HEK293 (cell line): ENCODE measurements around the gene CFAP119.
A peak's percentile ranks its signal among the peaks of the same experiment; 100 is the strongest.

ENCODE experiments used
- ELK4 ChIP-seq: IDR thresholded peaks from 2 replicates; pipeline ENCODE4 v1.6.1; 2011; ENCODE audit warnings: mild to moderate bottlenecking, low read depth, low read length, borderline replicate concordance
- HOXC10 ChIP-seq: sonication (generic); formaldehyde crosslinking; IDR thresholded peaks from 2 replicates; pipeline ENCODE4 v1.8.1; 2023; ENCODE audit warnings: mild to moderate bottlenecking, missing genetic modification reagents
- INSM2 ChIP-seq: fragments of 450-650 bp; formaldehyde crosslinking; IDR thresholded peaks from 2 replicates; pipeline ENCODE4 v1.5.1; 2016; ENCODE audit warnings: missing biosample characterization, missing genetic modification characterization
- KLF7 ChIP-seq: fragments of 450-650 bp; formaldehyde crosslinking; IDR thresholded peaks from 2 replicates; pipeline ENCODE4 v1.5.1; 2016; ENCODE audit warnings: missing biosample characterization, missing genetic modification characterization, borderline replicate concordance
- MYNN ChIP-seq: fragments of 450-650 bp; formaldehyde crosslinking; IDR thresholded peaks from 2 replicates; pipeline ENCODE4 v1.5.1; 2016; ENCODE audit warnings: missing biosample characterization, missing genetic modification characterization, borderline replicate concordance
- PRDM10 ChIP-seq: fragments of 450-650 bp; formaldehyde crosslinking; IDR thresholded peaks from 2 replicates; pipeline ENCODE4 v1.5.1; 2016; ENCODE audit warnings: missing biosample characterization, missing genetic modification characterization
- SP7 ChIP-seq: fragments of 450-650 bp; formaldehyde crosslinking; IDR thresholded peaks from 2 replicates; pipeline ENCODE4 v1.5.1; 2016; ENCODE audit warnings: missing biosample characterization, missing genetic modification characterization
- WT1 ChIP-seq: fragments of 450-650 bp; formaldehyde crosslinking; IDR thresholded peaks from 2 replicates; pipeline ENCODE4 v1.5.1; 2016; ENCODE audit warnings: missing biosample characterization, missing genetic modification characterization
- YY1 ChIP-seq: fragments of 450-650 bp; formaldehyde crosslinking; IDR thresholded peaks from 2 replicates; pipeline ENCODE4 v1.5.1; 2018; ENCODE audit warnings: missing biosample characterization, missing genetic modification characterization
- ZBTB26 ChIP-seq: fragments of 450-650 bp; formaldehyde crosslinking; optimal IDR thresholded peaks from 2 replicates; pipeline ENCODE3; 2016; ENCODE audit warnings: missing biosample characterization, mild to moderate bottlenecking, missing genetic modification characterization
- ZFHX2 ChIP-seq: fragments of 450-650 bp; formaldehyde crosslinking; conservative IDR thresholded peaks from 2 replicates; pipeline ENCODE4 v1.5.1; 2016; ENCODE audit warnings: missing biosample characterization, missing genetic modification characterization
- ZNF16 ChIP-seq: fragments of 450-650 bp; formaldehyde crosslinking; IDR thresholded peaks from 2 replicates; pipeline ENCODE4 v1.5.1; 2016; ENCODE audit warnings: low read depth, missing biosample characterization, missing genetic modification characterization
- ZNF175 ChIP-seq: fragments of 450-650 bp; formaldehyde crosslinking; IDR thresholded peaks from 2 replicates; pipeline ENCODE4 v1.5.1; 2016; ENCODE audit warnings: missing biosample characterization, missing genetic modification characterization
- ZNF214 ChIP-seq: fragments of 450-650 bp; formaldehyde crosslinking; IDR thresholded peaks from 2 replicates; pipeline ENCODE4 v1.5.1; 2017; ENCODE audit warnings: missing biosample characterization, mild to moderate bottlenecking, missing genetic modification characterization, borderline replicate concordance
- ZNF335 ChIP-seq: fragments of 450-650 bp; formaldehyde crosslinking; conservative IDR thresholded peaks from 2 replicates; pipeline ENCODE4 v1.5.1; 2016; ENCODE audit warnings: missing biosample characterization, missing genetic modification characterization
- ZNF354C ChIP-seq: fragments of 450-650 bp; formaldehyde crosslinking; IDR thresholded peaks from 2 replicates; pipeline ENCODE4 v1.5.1; 2016; ENCODE audit warnings: missing biosample characterization, missing genetic modification characterization, low read depth, borderline replicate concordance
- ZNF394 ChIP-seq: fragments of 450-650 bp; formaldehyde crosslinking; IDR thresholded peaks from 2 replicates; pipeline ENCODE4 v1.5.1; 2016; ENCODE audit warnings: missing biosample characterization, missing genetic modification characterization, mild to moderate bottlenecking, moderate library complexity, borderline replicate concordance
- ZNF501 ChIP-seq: fragments of 450-650 bp; formaldehyde crosslinking; IDR thresholded peaks from 2 replicates; pipeline ENCODE4 v1.5.1; 2016; ENCODE audit warnings: missing biosample characterization, missing genetic modification characterization
- ZNF514 ChIP-seq: fragments of 450-650 bp; formaldehyde crosslinking; IDR thresholded peaks from 2 replicates; pipeline ENCODE4 v1.5.1; 2016; ENCODE audit warnings: missing biosample characterization, missing genetic modification characterization
- ZNF530 ChIP-seq: fragments of 450-650 bp; formaldehyde crosslinking; IDR thresholded peaks from 2 replicates; pipeline ENCODE4 v1.5.1; 2016; ENCODE audit warnings: low read depth, missing biosample characterization, missing genetic modification characterization
- ZNF548 ChIP-seq: fragments of 450-650 bp; formaldehyde crosslinking; IDR thresholded peaks from 2 replicates; pipeline ENCODE4 v1.5.1; 2016; ENCODE audit warnings: missing biosample characterization, missing genetic modification characterization
- ZNF558 ChIP-seq: fragments of 450-650 bp; formaldehyde crosslinking; IDR thresholded peaks from 2 replicates; pipeline ENCODE4 v1.5.1; 2016; ENCODE audit warnings: missing biosample characterization, missing genetic modification characterization
- ZNF624 ChIP-seq: fragments of 450-650 bp; formaldehyde crosslinking; IDR thresholded peaks from 2 replicates; pipeline ENCODE4 v1.5.1; 2017; ENCODE audit warnings: missing biosample characterization, missing genetic modification characterization
- ZNF701 ChIP-seq: fragments of 450-650 bp; formaldehyde crosslinking; IDR thresholded peaks from 2 replicates; pipeline ENCODE4 v1.5.1; 2016; ENCODE audit warnings: missing biosample characterization, missing genetic modification characterization
- ZNF704 ChIP-seq: fragments of 450-650 bp; formaldehyde crosslinking; IDR thresholded peaks from 2 replicates; pipeline ENCODE4 v1.5.1; 2016; ENCODE audit warnings: missing biosample characterization, missing genetic modification characterization
- ZNF707 ChIP-seq: fragments of 450-650 bp; formaldehyde crosslinking; IDR thresholded peaks from 2 replicates; pipeline ENCODE4 v1.5.1; 2016; ENCODE audit warnings: missing biosample characterization, missing genetic modification characterization
- ZNF76 ChIP-seq: fragments of 450-650 bp; formaldehyde crosslinking; IDR thresholded peaks from 2 replicates; pipeline ENCODE4; 2016; ENCODE audit warnings: low read depth, missing biosample characterization, missing genetic modification characterization, borderline replicate concordance
- ZNF843 ChIP-seq: fragments of 450-650 bp; formaldehyde crosslinking; IDR thresholded peaks from 2 replicates; pipeline ENCODE4 v1.5.1; 2016; ENCODE audit warnings: missing biosample characterization, missing genetic modification characterization
- ZSCAN18 ChIP-seq: fragments of 450-650 bp; formaldehyde crosslinking; IDR thresholded peaks from 2 replicates; pipeline ENCODE4 v1.5.1; 2016; ENCODE audit warnings: missing biosample characterization, missing genetic modification characterization
- ZSCAN30 ChIP-seq: fragments of 450-650 bp; IDR thresholded peaks from 2 replicates; pipeline ENCODE4 v1.5.1; 2018; ENCODE audit warnings: missing biosample characterization, mild to moderate bottlenecking, missing genetic modification characterization, moderate library complexity

Gene CFAP119

GRCh38 chr16:30786115-30786935 lies 24.5 kb upstream of the CFAP119 start (continued):
- TF ChIP-seq ZNF76 (tag by site-specific recombination) (peak; percentile 75), ZNF175 (tag by site-specific recombination) (no peak), ZNF704 (tag by site-specific recombination) (no peak), ZNF707 (tag by site-specific recombination) (no peak), ZNF501 (tag by site-specific recombination) (no peak), ZNF843 (no peak), ZNF354C (tag by site-specific recombination) (no peak), ZNF701 (tag by site-specific recombination) (no peak), ELK4 (no peak), MYNN (tag by site-specific recombination) (no peak), ZNF16 (tag by site-specific recombination) (no peak), KLF7 (tag by site-specific recombination) (no peak), INSM2 (no peak), PRDM10 (tag by site-specific recombination) (no peak; the same call in 1 of the 2 replicates), HOXC10 (no peak), ZNF514 (no peak), ZSCAN18 (tag by site-specific recombination) (no peak), ZNF530 (tag by site-specific recombination) (no peak), YY1 (tag by site-specific recombination) (peak; percentile 54), ZNF335 (tag by site-specific recombination) (peak; percentile 90), ZNF558 (tag by site-specific recombination) (no peak), WT1 (tag by site-specific recombination) (no peak; the same call in 1 of the 2 replicates), ZBTB26 (tag by site-specific recombination) (peak; percentile 53), ZSCAN30 (tag by site-specific recombination) (no peak; the same call in 1 of the 2 replicates), ZNF548 (no peak), ZFHX2 (tag by site-specific recombination) (peak; percentile 84), SP7 (tag by site-specific recombination) (peak; percentile 44), ZNF214 (no peak), ZNF394 (no peak; the same call in 1 of the 2 replicates), ZNF624 (tag by site-specific recombination) (no peak)
